Measurements from ENCODE around the gene FICD.

DNA sequence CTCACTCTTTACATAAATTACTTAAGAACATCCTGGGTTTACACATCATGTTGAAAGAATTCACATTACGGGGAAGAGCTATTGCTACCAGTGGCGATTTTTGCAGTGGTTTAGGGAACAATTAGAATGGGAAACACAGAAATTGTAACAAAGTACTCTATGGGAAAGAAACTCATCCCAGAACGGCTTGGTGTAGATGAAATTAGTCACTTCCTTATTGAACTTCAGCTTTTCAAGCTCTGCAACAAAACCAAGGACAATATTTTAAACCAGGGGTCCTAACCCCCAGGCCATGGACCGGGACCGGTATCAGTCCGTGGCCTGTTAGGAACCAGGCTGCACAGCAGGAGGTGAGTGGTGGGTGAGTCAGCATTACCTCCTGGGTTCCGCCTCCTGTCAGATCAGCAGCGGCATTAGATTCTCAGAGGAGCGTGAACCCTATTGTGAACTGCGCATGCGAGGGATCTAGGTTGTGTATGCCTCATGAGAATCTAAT is 32.3 kb upstream of the FICD start:
- TF ChIP-seq, protein P1, sequence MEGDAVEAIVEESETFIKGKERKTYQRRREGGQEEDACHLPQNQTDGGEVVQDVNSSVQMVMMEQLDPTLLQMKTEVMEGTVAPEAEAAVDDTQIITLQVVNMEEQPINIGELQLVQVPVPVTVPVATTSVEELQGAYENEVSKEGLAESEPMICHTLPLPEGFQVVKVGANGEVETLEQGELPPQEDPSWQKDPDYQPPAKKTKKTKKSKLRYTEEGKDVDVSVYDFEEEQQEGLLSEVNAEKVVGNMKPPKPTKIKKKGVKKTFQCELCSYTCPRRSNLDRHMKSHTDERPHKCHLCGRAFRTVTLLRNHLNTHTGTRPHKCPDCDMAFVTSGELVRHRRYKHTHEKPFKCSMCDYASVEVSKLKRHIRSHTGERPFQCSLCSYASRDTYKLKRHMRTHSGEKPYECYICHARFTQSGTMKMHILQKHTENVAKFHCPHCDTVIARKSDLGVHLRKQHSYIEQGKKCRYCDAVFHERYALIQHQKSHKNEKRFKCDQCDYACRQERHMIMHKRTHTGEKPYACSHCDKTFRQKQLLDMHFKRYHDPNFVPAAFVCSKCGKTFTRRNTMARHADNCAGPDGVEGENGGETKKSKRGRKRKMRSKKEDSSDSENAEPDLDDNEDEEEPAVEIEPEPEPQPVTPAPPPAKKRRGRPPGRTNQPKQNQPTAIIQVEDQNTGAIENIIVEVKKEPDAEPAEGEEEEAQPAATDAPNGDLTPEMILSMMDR (IDR thresholded peaks at IDR 0.05), result no peak
- TF ChIP-seq EZH2 (IDR thresholded peaks at IDR 0.05) (no peak), EZH2phosphoT487 (IDR thresholded peaks at IDR 0.05) (no peak)
